T follicular helper cell (primary cell): ENCODE measurements around the gene NDST3.
"Not testable (repeated sequence)": the region's sequence is repeated elsewhere in the genome, so short reads cannot be mapped to it uniquely, and the experiment has no call there.

ENCODE experiments used
- DNase-seq: peaks from one replicate; pipeline ENCODE4 v3.0.0-alpha.2; 2020; ENCODE audit warnings: low read depth

Gene NDST3

DNA sequence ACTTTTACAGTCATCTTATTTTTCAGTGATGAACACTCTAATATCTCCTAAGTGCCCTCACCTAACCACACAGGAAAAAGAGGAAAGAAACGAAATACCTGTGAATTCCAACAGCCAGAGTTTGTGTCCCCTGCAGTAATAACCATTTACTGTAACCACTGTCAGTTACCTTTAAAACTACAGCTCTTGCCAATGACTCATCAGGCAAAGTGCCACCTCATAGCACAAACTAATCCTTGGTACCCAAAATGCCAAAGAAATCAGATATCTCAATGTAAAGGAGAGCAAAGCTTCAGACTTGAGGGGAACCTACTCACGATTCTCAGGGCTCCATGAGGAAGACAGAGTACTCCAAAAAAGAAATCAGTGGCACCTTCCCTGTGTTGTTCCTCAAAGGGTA lies 146.5 kb downstream of the NDST3 start:
- DNase-seq = no peak

DNA sequence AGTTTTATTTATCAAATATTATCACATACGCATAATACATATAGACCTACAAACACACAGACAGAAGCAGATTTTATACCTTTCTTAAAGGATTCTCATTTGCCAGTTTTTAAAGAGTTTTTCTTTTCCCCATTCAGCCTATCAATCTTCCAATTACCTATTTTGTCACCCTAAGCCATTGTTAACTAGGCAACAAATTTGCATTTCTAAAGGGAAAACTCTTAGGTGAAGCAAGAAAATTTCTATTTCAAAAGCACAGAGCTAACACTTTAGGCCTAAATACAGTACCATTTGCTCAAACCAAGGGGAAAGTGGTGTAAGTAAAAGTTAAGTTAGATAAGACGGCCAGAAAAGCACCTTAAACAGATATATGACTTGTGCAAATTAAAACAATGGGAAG lies 156.6 kb downstream of the NDST3 start:
- no peak for DNase-seq

GRCh38 chr4:118193421-118193820 lies 159.1 kb downstream of the NDST3 start:
- DNase-seq = no peak

DNA sequence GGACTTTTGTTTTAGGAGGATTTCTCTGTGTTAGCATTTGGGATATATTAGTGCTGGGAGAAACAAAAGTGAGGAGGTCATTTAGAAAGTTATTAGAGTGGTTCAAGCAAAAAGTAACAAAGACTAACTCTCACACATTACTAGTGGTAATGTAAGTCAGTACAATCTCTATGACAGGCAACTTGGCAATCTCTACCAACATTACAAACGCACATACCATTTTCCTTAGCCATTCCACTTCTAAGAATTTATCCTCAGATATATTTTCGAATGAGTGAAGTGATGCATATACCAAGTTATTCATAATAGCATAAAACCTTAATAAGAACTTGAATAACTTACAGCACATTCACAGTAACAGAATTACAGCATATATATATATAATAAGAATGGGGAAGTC lies 172.3 kb downstream of the NDST3 start:
- no peak for DNase-seq

- DNase-seq = no peak
These were observed 178.8 kb downstream of the NDST3 start for GRCh38 chr4:118213101-118213500.

- DNase-seq = no peak
These were observed 181.5 kb downstream of the NDST3 start for GRCh38 chr4:118215826-118216225.

DNA sequence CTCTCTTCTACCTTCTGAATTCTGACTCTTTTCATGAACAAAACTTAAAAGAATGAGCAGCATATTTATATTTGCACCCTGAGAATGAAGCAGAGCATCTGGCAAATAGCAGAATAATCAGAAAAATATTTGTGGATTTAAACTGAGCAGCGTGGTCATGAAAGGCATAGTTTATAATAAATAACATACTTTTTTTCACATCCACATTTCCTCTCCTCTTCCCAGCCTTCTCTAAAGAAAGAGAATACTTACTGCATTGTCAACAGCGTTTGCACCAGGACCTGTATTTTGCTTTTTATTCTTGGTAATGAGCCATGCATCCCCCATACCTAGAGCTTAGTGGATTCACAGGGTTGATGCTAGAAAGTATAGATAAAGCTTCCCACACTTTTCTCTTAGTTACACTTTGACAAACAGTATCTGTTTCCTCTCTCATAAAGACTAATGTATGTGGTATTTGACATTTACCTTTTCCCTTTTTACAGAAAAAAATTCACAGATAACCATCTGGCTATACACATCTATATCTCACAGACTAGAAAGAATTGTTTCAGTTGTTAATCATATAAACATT lies 187.0 kb downstream of the NDST3 start:
- no peak for DNase-seq

DNA sequence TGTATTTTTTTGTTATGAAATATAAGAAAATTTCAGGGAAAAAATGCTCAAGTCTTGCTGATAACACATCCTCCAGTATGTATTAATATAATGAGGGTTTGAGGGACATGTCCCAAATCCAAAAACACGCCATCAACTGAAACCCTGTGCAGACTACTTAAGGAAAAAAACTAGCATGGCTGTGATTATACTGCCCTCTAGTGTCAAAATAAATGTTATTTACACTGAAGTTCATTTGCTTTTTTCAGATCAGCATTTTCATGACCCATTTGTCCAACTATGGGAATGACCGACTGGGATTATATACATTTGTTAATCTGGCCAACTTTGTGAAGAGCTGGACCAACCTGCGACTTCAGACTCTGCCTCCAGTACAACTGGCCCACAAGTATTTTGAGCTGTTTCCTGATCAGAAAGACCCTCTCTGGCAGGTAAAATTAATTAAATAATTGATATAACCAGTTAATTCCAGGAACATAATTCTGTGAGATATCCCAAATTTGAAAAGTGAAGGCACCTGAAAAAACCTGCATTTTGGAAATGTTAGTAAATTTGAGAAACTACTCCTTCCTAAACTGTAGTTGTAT lies 190.1 kb downstream of the NDST3 start:
- no peak for DNase-seq

DNA sequence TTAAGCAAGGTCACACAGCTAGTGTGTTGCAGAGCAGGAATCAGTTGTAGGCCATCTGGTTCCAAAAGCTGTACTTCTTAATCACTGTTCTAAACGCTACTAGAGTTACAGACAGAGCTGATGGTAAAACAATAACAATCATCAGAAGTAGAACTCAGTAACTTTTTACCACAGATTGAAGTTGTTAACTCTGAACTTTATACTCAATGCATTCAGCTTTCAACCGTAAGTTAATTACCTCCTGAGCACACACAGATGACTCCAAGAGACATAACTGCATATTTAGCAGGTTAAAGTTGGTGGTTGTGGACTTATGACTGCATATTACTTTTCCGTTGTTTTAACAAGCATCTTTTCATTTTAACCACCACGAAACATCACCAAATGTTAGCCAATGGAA lies 191.2 kb downstream of the NDST3 start:
- no peak for DNase-seq

- DNase-seq = no peak
These were observed 192.2 kb downstream of the NDST3 start for GRCh38 chr4:118226311-118227010.

DNA sequence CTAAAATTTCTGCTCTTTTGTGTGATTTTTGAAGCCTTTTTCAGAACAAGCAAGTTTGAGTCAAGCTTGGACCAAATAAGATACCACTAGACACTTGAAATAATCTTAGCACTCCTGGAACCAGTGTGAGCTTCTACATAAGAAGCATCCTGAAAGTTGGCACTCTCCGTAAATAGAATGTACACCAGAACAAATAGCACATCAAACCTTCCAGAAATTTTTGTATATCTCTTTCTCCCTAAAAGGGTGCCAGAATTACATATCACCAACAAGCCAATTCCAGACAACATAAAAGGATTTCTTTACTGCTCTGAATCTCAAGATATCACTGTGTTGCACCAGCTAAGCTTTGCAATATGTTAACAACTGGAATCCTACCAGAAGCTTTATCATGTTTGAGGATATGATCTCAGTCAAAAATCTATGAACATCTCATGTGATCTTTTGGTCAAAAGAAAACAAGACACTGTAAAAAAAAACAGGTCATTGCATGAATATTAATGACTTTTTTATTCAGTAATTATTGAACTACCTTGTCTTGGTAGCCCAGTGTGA lies 201.4 kb downstream of the NDST3 start:
- DNase-seq = no peak

DNA sequence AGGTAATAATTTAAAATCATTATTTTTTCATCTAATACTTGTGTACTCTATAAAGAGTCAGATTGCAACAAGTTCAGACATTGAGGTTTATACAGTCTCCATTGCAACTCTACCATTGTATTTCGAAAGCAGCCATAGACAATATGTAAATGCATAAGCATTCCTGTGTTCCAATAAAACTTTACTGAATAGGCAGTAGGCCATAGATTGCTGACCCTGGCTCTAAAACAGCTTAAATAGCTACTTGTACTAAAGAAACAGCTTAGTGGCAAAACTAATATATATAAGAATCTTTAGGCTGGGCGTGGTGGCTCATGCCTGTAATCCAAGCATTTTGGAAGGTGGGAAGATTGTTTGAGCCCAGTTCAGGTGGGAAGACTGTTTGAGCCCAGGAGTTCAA lies 203.2 kb downstream of the NDST3 start:
- no peak for DNase-seq

DNA sequence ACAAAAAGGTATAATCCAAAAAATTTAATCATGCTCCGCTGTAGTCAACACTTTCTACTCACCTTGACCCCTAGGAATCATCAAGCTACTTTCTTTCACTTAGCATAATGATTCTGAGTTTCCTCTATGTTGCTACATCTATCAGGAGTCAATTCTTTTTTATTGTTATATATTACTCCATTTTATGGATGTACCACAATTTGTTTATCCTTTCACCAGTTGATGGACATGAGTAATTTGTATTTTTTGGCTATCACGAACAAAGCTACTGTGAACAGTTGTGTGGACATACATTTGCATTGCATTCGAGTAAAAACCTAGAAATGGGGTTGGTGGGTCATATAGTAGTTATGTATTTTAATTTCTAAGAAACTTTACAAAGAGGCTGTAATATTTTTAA lies 215.6 kb downstream of the NDST3 start:
- DNase-seq = no peak

DNA sequence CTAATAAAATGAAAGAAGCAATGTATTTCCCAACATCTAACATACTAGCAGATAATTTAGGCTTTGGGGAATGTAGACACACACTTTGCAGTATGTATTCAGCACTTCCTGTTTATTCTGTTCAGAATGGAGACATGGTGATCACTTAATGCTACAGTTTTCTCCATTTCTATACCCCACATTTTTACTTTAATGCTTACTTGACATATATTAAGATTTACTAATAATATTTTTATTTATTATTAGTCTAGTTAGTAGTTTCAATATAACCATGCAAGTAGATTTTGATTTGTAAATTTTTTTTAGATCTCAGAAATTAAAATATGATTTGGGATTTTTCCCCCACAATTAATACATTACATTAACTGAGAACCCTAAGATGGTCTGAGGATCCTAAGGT lies 220.1 kb downstream of the NDST3 start:
- no peak for DNase-seq

DNA sequence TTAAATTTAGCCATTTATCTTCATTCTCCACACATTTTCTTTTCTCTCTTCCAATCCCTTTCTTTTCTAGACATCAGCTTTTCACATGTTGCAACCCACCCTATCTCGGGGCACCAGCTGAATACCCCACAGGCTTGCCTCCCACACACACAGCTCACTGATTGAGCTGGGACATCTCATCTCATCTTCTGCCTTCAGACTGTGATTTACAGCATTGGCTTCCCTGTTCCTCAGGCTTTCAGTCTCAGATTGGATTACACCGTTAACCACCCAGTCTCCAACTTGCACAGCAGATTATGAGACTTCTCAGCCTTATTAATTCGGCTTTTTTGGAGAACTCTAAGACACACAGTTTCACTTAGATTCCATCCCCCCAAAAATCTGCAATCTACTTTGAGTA lies 224.8 kb downstream of the NDST3 start:
- no peak for DNase-seq

- DNase-seq = no peak
These were observed 226.0 kb downstream of the NDST3 start for GRCh38 chr4:118260309-118260708.

DNA sequence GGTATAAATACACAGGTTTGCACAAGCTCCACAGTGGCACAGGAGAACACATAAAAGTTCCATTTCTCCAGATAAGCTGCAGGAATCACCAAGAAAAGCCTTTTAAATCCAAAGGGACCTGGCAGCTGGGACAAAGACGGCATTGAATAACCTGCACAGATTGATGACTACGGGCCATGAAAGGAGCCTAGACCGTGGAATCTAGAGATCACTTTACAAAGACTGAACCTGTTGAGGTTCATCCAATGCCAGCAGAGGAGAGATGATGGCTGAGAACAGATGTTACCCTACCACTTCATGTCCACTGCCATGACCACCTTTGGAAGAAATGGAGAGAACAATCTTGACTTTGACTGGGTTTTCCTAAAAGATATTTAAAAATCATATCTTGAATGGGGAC lies 229.8 kb downstream of the NDST3 start:
- DNase-seq = no peak

DNA sequence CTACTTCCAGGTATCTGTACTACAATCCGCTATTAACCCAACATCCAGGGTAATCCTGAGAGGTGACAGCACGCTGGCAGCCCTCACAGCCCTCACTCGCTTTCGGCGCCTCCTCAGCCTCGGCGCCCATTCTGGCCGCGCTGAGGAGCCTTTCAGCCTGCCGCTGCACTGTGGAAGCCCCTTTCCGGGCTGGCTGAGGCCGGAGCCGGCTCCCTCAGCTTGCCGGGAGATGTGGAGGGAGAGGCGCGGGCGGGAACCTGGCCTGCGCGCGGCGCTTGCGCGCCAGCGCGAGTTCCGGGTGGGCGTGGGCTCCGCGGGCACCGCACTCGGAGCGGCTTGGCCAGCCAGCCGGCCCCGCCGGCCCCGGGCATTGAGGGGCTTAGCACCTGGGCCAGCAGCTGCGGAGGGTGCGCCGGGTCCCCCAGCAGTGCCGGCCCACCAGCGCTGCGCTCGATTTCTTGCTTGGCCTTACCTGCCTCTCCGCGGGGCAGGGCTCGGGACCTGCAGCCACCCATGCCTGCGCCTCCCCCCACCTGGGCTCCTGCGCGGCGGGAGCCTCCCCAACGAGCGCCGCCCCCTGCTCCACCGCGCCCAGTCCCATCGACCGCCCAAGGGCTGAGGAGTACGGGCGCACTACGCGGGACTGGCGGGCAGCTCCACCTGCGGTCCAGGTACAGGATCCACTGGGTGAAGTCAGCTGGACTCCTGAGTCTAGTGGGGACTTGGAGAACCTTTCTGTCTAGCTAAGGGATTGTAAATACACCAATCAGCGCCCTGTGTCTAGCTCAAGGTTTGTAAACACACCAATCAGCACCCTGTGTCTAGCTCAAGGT lies 231.2 kb downstream of the NDST3 start:
- DNase-seq = no peak

GRCh38 chr4:118266145-118266496 lies 231.8 kb downstream of the NDST3 start:
- DNase-seq = not testable (repeated sequence)

DNA sequence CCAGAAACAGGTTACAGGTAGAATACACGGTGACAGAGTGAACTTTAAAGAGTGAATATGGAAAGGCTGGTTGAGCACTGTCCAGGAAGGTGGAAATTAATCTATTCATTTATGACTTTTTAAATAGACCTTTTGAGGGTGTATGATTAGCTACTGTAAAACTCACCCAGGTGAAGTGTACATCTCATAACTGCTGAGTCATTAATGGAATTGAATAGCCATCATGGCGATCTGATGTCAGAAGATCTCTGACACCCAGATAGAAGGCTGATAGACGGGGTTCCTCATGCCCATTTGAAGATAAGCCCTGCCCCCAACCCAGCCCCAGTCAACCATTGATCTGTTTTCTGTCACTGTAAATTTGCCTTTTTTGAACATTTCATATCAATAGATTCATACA lies 234.5 kb downstream of the NDST3 start:
- no peak for DNase-seq

GRCh38 chr4:118270492-118270891 lies 236.2 kb downstream of the NDST3 start:
- no peak for DNase-seq

- no peak for DNase-seq
These were observed 237.5 kb downstream of the NDST3 start for GRCh38 chr4:118271788-118272187.

GRCh38 chr4:118273642-118274041 lies 239.4 kb downstream of the NDST3 start:
- DNase-seq = no peak
